ENCODE results near the gene SNX20. TPM values are rescaled to one million over a fixed set of nuclear protein-coding genes. Genes with fewer than 3 reads are reported as not detected.

The SNX20 gene
- total and polyA plus RNA-seq, 2 of the 13 experiments (the other 11 are each of a cell fraction or from before 2014, with no cell fraction given), result not detected

- CTCF ChIA-PET (ENCODE audit: low intra/inter-chr PET ratio, low total read pairs), result no interaction called here
- no peak overlapping the region for H3K9ac ChIP-seq (ENCODE audit: insufficient read depth, low read depth, low read length)
- H3K27me3 ChIP-seq (ENCODE audit: control insufficient read depth in 1 of 2, insufficient read depth in 2 of 2, low read length in 2 of 2), result peaks cover 0 to 16% of the 10 kb centered on the region in 2 experiments; a peak in 1 of 5 replicates
- no peak for DNase-seq (ENCODE audit: low spot score)
- FAIRE-seq, result no peak
- H3K27ac ChIP-seq (ENCODE audit: extremely low read length, insufficient read depth, low read length), result no peak overlapping the region
- H3K4me1 ChIP-seq (ENCODE audit: insufficient read depth, low read length), result peaks cover 8% of the 10 kb centered on the region
- POLR2A ChIA-PET, result no interaction called here
- ATAC-seq, result no peak
- no peak overlapping the region for H3K4me3 ChIP-seq (replicated peaks in 1 of 3; ENCODE audit: insufficient read depth in 1 of 3, low read depth in 2 of 3, low read length in 3 of 3)
- no peaks in the 10 kb centered on the region for H3K36me3 ChIP-seq (replicated peaks in 1 of 2; ENCODE audit: control insufficient read depth in 1 of 2, insufficient read depth in 2 of 2, low read length in 2 of 2)
- no TSS peak for BruUV-seq (replicated peaks)
- peaks cover 25% of the 10 kb centered on the region for H3K9me3 ChIP-seq (ENCODE audit: low read length)
- no peaks in the 10 kb centered on the region for H4K20me1 ChIP-seq (ENCODE audit: insufficient read depth, low read length)
- no peak overlapping the region for H2AFZ ChIP-seq (ENCODE audit: low read length)
- H3K79me2 ChIP-seq (ENCODE audit: insufficient read depth, low read length), result no peaks in the 10 kb centered on the region
- intact Hi-C loops (cut with micrococcal nuclease; ENCODE audit: unreplicated experiment), result no loop called here
- TF ChIP-seq ETV5 (CRISPR knock-in tag; IDR thresholded peaks at IDR 0.05; ENCODE audit: borderline replicate concordance) (no peak), FOXC1 (CRISPR knock-in tag; IDR thresholded peaks at IDR 0.05; ENCODE audit: borderline replicate concordance) (no peak), ZFP1 (CRISPR knock-in tag; IDR thresholded peaks at IDR 0.05) (peak; percentile 100)
- in situ Hi-C loops (cut with HindIII; ENCODE audit: extremely low pct_ligation_motif_present, low pct_unique_long_range_greater_than_20kb), result no loop called here
- WGBS (ENCODE audit: low lambda C conversion rate), result 10% methylated on average over 1 of the region's 1 CpG
- H3K4me2 ChIP-seq (ENCODE audit: low read depth, low read length), result no peak overlapping the region
These were observed 23.1 kb upstream of the SNX20 start for GRCh38 chr16:50704245-50704644.

- intact Hi-C loops (cut with micrococcal nuclease; ENCODE audit: unreplicated experiment) (no loop called here), in situ Hi-C loops (cut with HindIII; ENCODE audit: extremely low pct_ligation_motif_present, low pct_unique_long_range_greater_than_20kb) (no loop called here)
- Histone ChIP-seq H3K27ac (ENCODE audit: extremely low read length, insufficient read depth, low read length) (no peak overlapping the region), H4K20me1 (ENCODE audit: insufficient read depth, low read length) (no peaks in the 10 kb centered on the region), H3K4me3 (replicated peaks in 1 of 3; ENCODE audit: insufficient read depth in 1 of 3, low read depth in 2 of 3, low read length in 3 of 3) (no peak overlapping the region), H3K9me3 (ENCODE audit: low read length) (peaks cover 25% of the 10 kb centered on the region), H2AFZ (ENCODE audit: low read length) (no peak overlapping the region), H3K27me3 (ENCODE audit: control insufficient read depth in 1 of 2, insufficient read depth in 2 of 2, low read length in 2 of 2) (0 out of 5 replicates have a peak, but pooled peaks cover 0 to 7% of the 10 kb centered on the region in 2 experiments), H3K9ac (ENCODE audit: insufficient read depth, low read depth, low read length) (no peak overlapping the region), H3K36me3 (replicated peaks in 1 of 2; ENCODE audit: control insufficient read depth in 1 of 2, insufficient read depth in 2 of 2, low read length in 2 of 2) (no peaks in the 10 kb centered on the region), H3K4me1 (ENCODE audit: insufficient read depth, low read length) (peaks cover 23% of the 10 kb centered on the region), H3K4me2 (ENCODE audit: low read depth, low read length) (no peak overlapping the region), H3K79me2 (ENCODE audit: insufficient read depth, low read length) (no peaks in the 10 kb centered on the region)
- TF ChIP-seq EZH2 (conservative IDR thresholded peaks at IDR 0.05; ENCODE audit: low read depth, low read length) (no peak), ZFP1 (CRISPR knock-in tag; IDR thresholded peaks at IDR 0.05) (no peak), ZNF674 (CRISPR knock-in tag; IDR thresholded peaks at IDR 0.05; ENCODE audit: low read depth) (no peak), SSRP1 (CRISPR knock-in tag; IDR thresholded peaks at IDR 0.05) (no peak), KAT7 (CRISPR knock-in tag; IDR thresholded peaks at IDR 0.05; ENCODE audit: borderline replicate concordance) (no peak), ZNF839 (CRISPR knock-in tag; IDR thresholded peaks at IDR 0.05; ENCODE audit: borderline replicate concordance) (no peak), SOX13 (IDR thresholded peaks at IDR 0.05) (no peak), SOX13 (CRISPR knock-in tag; conservative IDR thresholded peaks at IDR 0.05 in 1 of 2, IDR thresholded peaks at IDR 0.05 in 1 of 2) (no peak), HBP1 (CRISPR knock-in tag; IDR thresholded peaks at IDR 0.05; ENCODE audit: low read depth) (no peak), AFF4 (CRISPR knock-in tag; IDR thresholded peaks at IDR 0.05) (no peak)
- DNase-seq (ENCODE audit: low spot score) (no peak), FAIRE-seq (no peak), ATAC-seq (no peak)
- WGBS (ENCODE audit: low lambda C conversion rate), result 57% methylated on average over 3 of the region's 3 CpGs
- ChIA-PET CTCF (ENCODE audit: low intra/inter-chr PET ratio, low total read pairs) (no interaction called here), POLR2A (no interaction called here)
- BruUV-seq (replicated peaks), result no TSS peak
These were observed 21.6 kb upstream of the SNX20 start for GRCh38 chr16:50702725-50703124.

Data from HepG2 (cell line).